Occipital lobe (tissue), 2 donors: ENCODE data around the gene CUEDC2. TPM values are rescaled to one million over a fixed set of nuclear protein-coding genes. Genes with fewer than 3 reads are reported as not detected.
A peak's percentile ranks its signal among the peaks of the same experiment; 100 is the strongest.

Experiments used
- DNase-seq: peaks from one replicate; lab custom pipeline; 2025; lab: John Stamatoyannopoulos, UW
- total RNA-seq: library from RNA; depleted of rRNA; stranded (reverse); fragments of >200 nt; gene quantifications from one replicate; pipeline ENCODE4 v1.2.3, GENCODE V29; 2014

CUEDC2 gene
- total RNA-seq, 1 donor from 2014 or later, result 37.3 TPM

DNA sequence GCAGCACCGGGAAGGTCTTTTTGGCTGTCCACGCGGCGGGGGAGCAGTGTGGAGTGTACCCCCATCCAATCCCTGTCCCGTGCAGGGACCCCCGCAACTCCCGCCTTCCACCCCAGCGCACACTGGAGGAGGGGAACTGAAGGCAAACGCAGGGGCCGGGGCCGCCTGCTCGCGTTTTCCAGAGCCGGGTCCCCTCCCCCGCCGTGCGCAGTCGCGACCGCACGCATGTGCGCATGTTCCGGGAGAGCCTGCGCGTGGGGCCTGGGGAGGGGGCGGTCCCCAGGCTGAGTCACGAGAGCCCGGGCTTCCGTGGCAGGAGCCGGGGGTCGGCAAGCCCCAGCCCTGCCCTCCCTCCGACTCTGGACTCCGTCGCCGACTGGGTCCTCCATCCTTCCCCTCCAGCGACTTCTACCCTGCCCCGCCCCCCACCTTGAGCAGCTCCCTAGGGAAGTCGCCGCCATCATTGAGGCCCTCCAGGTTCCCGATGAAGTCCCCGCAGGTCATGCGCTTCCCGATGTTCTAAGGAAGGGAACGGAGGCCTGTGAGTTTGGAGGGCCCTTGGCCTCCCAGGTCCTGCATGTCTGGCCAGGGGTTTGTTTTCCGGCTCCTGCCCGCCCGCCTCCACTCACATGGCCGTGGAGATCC is 21.8 kb downstream of the CUEDC2 start:
- peak; percentile 57 for DNase-seq

DNA sequence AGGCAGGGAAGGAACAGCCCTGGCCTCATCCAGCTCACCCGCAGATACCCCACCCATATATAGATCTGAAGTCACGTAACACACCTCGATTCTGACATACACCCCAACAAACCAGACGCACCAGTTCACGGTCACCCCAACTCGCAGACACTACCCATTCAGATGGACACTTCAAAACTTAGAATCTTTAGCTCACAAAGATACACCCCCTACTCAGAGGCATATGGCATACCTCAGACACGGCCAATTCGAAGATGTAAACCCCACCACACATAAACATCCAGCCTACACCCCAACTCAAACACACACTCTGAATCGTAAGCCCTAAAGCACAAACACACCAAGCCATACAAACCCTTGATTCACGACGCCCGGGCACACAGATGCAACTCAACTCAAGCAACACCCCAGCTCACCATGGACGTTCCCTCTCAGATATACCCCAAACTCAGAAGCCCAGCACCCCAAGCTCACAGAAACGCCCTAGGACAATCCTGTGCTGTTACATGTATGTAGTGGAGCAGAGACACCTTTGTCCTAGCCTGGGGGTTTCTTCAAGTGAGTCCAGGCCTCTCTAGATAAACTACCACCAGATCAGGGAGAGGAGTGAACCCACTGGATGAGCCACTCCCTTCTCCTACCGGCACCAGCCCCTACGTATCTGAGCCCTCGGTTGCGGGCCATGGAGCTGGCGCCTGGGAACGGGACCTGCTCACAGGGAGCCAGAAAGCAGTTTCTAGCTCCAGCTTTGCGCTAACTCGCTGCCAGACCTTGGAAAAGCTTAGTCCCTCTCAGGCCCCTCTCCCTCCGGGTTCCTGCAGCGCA is 22.6 kb downstream of the CUEDC2 start:
- DNase-seq, result no peak

DNA sequence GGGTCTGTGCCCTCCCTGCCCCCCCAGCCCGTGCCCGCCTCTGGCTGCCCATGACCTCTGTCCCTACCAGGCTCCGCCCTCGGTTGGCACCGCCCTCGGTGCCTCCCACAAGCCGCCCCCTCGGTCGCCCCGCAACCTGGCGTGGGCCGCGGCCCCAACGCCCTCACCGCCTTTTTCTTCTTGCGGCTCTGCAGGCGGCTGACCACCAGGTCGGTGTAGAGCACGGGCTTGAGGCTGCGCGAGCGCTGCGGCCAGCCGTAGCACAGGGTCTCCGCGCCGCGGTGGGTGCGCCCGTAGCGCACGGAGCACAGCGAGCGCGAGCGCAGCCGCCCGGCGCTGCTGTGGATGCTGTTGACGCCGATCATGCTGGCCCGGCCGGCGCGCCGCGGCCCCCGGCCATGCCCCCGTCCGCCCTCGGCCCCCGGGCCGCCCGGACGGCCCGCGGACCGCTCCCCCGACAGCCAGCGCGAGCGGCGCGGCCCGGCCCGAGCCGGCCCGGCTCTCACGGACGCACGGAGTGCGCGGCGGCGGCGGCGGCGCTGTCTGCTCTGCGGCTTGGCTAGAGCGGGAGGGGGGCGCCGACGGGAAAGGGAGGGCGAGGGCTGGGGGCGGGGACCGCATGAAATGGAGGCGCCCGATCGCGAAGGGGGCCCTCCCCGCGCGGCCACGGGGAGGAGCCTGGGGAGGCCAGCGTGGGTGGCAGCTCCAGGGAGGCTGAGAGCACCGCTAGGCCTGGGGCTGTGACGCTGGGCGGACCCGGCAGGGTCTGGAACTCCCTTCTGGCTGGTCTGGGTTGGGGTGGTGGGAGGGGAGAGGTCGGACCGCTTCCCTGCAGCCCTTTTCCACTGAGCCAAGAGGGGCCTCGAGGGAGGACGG is 23.4 kb downstream of the CUEDC2 start:
- DNase-seq, result peak; percentile 69

DNA sequence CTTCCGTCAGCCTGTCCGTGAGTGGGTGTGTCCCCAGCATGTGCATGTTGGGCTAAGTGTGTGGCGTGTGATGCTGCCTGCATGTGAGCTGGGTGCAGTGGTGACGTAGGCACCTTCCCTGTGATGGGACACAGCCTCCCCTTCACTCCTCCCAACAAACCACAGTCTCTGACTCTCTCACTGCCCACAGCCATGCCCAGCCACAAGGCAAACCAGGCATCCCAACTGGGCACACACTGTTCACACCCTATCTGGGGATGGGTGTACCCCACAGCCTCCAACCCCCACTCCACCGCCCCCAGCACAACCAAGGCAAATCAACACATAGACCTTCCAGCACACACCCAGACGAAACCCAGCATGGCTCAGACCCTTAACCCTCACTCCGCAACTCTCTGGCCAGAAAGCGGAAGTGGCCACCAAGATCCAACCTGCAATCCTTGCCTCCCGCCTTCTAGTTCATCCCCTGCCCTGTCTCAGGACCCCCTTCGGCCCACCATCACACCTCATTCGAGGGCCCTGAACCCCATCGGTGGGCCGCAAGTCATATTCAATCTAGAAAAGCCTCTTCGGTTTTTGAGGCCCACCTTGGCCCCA is 24.1 kb downstream of the CUEDC2 start:
- peak; percentile 43 for DNase-seq

DNA sequence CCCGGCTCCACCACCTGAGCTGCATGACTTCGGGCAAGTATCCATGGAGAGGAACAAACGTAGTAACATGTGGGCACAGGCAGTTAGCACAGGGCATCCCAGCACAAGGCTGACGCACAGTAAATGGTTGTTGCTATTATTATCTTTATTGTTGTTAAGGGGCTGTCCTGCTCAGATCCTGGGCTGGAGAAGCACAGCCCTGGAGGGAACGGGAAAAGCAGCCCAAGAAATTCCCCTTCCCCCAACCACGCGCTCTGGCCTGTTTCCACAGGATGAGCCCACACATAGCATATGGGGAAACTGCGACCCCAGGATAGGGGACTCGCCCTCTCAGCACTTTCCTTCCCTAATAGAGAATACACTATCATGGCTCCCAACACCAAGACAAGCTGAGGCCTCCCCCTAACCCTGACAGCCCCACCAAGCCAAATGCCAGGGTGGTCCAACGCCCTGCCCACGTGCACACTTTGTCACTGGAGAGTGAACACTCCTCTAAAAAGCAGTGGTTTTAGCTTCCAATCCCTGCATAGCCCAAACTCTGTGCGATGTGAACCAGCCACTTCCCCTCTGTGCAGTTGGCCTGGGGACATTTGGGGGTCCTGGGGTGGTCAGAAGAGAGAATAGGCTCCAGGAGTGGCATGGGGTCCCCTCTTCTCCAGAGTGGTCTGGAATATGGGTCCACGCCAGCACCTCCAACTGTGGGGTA is 24.8 kb downstream of the CUEDC2 start:
- no peak for DNase-seq

DNA sequence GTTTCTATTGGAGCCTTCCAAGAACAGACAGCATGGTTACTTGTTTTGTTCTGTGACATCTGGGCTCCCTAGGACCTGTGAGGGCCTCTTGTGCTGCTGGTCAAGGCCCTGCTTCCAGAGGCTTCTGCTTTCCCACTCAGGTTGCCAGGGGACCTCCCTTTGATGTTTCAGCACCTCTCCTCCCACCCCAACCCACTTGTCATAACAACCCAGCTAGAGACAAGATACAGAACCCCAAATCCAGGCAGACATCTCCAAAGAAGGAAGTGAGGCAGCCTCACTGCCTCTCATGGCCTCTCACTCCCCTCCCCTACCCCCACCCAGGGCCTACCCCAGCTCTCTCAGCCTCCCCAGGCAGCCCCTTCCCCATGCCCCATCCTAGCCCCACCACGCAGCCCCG is 25.6 kb downstream of the CUEDC2 start:
- DNase-seq, result no peak

DNA sequence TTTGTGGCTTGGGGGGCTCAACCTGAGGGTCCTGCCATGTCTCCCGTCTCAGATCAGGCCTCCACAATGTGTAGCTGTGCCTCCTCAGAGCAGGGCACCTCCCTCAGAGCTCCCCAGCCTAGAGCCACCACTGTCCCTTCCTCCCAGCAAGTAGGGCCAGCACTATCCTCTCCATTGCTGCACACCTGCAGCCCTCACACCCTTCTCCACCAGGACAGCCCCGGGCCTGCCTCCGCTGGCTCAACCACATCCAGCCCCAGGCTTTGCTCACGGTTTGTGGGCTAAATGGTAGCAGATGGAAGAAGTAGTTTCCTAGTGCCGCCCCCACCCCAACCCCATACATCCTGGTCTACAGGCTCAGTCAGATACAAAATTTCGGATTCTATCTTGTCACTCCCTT is 26.7 kb downstream of the CUEDC2 start:
- DNase-seq, result no peak

DNA sequence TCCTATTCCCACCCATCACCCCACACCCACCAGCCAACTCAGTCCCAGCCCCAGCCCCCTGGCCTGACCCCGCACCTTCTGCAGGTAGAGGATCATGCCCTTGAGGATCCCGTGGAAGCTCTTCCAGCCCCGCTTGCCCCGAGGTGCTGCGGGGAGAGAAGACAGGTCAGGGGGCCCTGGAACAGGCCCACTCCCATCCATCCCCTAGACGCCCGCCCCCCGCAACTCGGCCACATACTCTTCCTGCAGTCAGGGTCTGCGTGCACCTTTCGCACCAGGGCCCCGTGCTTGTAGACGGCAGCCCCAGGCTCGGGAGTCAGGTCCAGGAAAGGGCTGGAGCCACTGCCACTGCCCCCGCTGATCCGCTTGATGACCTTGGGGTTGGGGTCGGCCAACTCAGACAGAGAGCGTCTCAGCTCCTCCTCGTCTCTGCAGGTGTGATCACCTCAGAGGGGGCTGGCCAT is 27.2 kb downstream of the CUEDC2 start:
- DNase-seq, result no peak

DNA sequence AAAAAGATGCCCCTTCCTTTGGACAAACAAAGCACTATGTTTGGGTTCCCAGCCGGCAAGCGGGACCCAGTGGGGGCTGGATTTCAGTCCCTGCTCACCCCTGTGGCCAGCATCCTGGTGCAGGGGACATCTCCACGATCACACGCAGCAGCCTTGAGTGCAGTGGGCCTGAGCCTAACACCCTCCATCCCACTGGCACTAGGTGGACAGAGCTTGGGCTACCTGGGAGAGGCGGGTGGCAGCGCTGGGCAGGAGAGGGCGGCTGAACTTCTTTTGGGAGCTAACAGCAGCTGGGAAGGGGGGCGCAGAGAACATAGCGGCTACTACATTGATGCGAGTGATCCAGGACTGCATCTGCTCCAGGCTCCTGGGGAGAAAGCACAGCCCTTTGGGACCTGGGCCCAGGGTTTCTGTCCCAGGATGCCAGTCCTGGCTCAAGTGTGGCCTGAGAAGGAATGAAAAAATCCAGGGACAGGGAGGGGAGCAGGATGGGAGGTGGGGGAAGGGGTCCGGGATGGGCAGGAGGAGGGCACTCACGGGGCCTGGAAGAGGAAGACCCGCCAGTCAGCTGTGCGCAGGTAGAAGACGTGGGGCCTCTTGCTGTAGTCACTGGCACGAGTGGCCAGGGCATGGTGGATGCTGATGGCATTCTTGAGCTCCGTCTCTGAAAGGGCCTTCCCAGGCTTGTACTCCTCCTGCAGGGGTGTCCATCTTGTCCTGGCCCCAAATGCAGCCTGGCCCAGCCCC is 27.8 kb downstream of the CUEDC2 start:
- no peak for DNase-seq

DNA sequence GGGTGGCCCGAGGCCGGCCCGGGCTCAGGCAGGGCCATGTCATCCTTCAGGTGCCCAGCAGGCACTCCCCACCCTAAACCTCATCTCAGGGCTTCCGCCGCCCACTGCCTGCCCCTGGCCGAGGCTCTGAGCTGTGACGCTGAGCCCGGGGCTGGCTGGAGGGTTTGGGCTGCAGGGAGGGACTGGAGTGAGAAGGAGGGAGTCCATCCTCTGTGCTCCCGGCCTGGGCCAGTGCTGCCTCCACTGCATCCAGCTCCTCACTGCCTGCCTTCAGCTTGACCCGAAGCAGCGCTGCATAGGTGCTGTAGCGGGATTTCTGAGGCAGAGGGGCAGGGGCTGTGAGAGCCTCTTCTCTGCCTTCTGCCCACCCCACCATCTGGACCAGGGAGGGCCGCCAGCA is 29.3 kb downstream of the CUEDC2 start:
- no peak for DNase-seq

DNA sequence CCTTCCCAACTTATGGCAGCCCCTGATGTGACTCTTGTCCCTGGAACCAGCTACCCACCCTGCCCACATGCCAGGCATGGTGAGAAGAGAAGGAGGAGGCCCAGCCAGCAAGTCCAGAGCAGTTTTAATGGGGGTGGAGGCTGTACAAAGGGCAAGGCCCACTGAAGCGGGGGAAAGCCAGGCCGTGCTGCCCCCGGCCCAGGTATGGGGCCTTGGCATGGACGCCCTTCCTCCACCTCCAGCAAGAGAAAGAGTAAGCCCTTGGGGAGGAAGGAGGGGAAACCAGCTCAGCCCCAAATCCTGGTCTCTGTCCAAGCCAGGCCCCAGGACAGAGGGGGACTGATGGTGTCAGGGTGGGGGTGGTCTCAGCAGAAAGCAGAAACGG is 29.9 kb downstream of the CUEDC2 start:
- no peak for DNase-seq

DNA sequence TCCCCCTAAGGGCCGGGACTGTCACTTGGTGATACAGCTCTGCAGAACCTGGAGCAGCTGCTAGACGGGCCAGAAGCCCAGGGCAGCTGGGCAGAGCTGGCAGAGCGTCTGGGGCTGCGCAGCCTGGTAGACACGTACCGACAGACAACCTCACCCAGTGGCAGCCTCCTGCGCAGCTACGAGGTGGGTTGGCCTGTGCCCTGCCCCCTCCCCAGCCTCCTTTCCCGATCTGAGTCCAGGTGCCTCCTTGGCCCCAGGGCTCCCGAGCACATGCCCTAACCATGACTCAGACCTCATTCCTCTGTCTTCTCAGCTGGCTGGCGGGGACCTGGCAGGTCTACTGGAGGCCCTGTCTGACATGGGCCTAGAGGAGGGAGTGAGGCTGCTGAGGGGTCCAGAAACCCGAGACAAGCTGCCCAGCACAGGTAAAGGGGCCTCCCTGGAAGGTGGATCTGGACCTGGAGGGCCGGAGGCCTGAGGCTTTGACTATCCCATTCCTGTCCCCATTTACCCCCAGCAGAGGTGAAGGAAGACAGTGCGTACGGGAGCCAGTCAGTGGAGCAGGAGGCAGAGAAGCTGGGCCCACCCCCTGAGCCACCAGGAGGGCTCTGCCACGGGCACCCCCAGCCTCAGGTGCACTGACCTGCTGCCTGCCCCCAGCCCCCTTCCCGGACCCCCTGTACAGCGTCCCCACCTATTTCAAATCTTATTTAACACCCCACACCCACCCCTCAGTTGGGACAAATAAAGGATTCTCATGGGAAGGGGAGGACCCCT is 30.5 kb downstream of the CUEDC2 start:
- DNase-seq, result no peak

DNA sequence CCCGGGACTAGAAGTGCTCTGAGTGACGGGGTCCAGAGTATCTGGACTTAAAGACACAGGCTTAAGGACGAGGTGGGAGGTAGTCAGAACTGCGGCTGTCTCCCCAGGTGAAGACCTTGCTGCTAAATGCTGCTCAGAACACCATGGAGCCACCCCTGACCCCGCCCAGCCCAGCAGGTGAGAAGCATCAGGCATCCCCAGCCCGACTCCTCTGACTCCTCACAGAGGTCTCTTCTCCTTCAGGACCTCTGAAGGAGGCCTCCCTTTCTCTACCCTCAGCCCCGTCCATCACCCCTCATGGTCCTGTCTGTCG is 31.1 kb downstream of the CUEDC2 start:
- DNase-seq, result no peak

DNA sequence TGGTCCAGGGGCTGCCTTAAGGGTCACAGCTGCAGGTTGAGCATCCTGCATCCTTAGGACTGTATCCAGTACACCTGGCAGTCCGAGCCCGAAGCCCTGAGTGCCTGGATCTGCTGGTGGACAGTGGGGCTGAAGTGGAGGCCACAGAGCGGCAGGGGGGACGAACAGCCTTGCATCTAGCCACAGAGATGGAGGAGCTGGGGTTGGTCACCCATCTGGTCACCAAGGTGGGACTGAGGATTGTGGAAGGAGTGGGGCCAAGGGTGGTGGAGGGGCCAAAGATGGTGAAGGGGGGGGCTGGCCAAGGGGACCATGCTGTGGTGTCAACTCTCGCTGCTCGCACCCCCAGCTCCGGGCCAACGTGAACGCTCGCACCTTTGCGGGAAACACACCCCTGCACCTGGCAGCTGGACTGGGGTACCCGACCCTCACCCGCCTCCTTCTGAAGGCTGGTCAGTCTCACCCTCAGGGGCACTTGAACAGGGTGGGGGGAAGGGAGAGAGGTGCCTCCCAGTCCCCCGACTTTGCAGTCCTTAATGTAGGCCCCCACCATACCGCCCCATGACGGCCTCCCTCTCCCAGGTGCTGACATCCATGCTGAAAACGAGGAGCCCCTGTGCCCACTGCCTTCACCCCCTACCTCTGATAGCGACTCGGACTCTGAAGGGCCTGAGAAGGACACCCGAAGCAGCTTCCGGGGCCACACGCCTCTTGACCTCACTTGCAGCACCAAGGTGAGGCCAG is 31.6 kb downstream of the CUEDC2 start:
- no peak for DNase-seq

DNA sequence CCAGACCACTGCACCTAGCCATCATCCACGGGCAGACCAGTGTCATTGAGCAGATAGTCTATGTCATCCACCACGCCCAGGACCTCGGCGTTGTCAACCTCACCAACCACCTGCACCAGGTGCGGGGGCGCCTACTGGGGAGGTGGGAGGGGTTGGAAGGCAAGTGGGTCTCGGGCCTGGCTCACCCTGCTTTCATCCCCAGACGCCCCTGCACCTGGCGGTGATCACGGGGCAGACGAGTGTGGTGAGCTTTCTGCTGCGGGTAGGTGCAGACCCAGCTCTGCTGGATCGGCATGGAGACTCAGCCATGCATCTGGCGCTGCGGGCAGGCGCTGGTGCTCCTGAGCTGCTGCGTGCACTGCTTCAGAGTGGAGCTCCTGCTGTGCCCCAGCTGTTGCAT is 32.3 kb downstream of the CUEDC2 start:
- no peak for DNase-seq

DNA sequence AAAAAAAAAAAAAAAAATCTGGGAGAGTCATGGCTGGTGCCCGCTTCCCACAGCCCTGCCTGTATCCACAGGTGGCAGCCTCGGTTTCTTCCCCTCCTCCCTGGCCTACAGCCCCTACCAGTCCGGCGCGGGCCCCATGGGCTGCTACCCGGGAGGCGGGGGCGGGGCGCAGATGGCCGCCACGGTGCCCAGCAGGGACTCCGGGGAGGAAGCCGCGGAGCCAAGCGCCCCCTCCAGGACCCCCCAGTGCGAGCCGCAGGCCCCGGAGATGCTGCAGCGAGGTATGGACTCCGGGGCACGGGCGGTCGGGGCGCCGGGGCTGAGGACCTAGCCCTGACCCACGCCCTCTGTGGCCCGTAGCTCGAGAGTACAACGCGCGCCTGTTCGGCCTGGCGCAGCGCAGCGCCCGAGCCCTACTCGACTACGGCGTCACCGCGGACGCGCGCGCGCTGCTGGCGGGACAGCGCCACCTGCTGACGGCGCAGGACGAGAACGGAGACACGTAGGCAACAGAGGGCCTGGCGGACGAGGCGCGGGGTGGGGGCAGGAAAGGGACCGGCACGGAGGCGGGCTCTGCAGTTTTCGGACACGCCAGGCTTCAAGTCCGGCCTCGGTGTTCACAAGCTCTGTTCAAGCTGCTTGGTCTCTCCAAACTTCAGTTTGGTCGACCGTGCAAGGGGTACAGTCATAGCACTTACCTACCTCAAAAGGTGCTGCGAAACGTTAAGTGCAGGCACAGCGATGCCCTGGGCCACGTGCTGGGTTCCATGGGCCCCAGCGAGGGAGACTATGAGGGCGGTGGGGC is 33.0 kb downstream of the CUEDC2 start:
- peak; percentile 80 for DNase-seq

DNA sequence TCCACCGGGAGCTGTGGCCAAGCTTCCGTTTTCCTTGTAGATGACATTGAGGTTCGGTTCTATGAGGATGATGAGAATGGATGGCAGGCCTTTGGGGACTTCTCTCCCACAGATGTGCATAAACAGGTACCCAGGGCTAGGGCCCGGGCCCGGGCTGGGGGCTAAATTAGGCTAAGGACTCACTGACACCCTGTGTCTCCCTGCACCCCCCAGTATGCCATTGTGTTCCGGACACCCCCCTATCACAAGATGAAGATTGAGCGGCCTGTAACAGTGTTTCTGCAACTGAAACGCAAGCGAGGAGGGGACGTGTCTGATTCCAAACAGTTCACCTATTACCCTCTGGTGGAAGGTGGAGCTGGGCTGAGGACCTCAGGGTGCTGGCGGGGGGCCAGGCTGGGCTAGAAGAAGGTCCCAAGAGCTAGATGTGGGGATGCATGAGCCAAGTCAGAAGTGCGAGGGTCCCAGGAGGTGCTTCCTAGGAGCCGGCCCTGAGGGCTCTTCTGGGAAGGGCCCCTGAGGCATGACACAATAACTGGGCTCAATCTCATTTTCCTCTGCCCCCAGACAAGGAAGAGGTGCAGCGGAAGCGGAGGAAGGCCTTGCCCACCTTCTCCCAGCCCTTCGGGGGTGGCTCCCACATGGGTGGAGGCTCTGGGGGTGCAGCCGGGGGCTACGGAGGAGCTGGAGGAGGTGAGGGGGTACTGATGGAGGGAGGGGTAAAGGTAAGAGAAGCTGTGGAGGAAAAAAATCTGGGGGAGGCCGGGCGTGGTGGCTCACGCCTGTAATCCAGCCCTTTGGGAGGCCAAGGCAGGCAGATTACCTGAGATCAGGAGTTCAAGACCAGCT is 34.0 kb downstream of the CUEDC2 start:
- no peak for DNase-seq
